Measurements from ENCODE around the gene TMEM94.
"Not testable (repeated sequence)": the region's sequence is repeated elsewhere in the genome, so short reads cannot be mapped to it uniquely, and the experiment has no call there.

The TMEM94 gene

GRCh38 chr17:75476271-75476671 lies 19.8 kb downstream of the TMEM94 start:
- peak in 47 of 56 donors; percentile 14 to 85 (median 59) for DNase-seq

GRCh38 chr17:75476752-75477489 lies 20.5 kb downstream of the TMEM94 start:
- peak in 1 of 56 donors; percentile 43 for DNase-seq

- DNase-seq, result not testable (repeated sequence)
These were observed 21.0 kb downstream of the TMEM94 start for GRCh38 chr17:75477490-75477862.

GRCh38 chr17:75478508-75478907 lies 22.1 kb downstream of the TMEM94 start:
- no peak for DNase-seq

- DNase-seq, result no peak
These were observed 23.8 kb downstream of the TMEM94 start for GRCh38 chr17:75480281-75480680.

GRCh38 chr17:75481194-75482068 lies 25.0 kb downstream of the TMEM94 start:
- DNase-seq, result no peak

GRCh38 chr17:75482098-75482942 lies 25.9 kb downstream of the TMEM94 start:
- DNase-seq, result no peak

- no peak for DNase-seq
These were observed 29.3 kb downstream of the TMEM94 start for GRCh38 chr17:75485688-75486087.

- DNase-seq, result no peak
These were observed 29.7 kb downstream of the TMEM94 start for GRCh38 chr17:75486151-75486550.

GRCh38 chr17:75486951-75487350 lies 30.5 kb downstream of the TMEM94 start:
- DNase-seq, result no peak

GRCh38 chr17:75487351-75488070 lies 31.1 kb downstream of the TMEM94 start:
- peak in 6 of 56 donors; percentile 17 to 48 (median 39) for DNase-seq

GRCh38 chr17:75488693-75489510 lies 32.5 kb downstream of the TMEM94 start:
- DNase-seq, result peak in 2 of 56 donors; percentile 25 to 38

- no peak for DNase-seq
These were observed 33.1 kb downstream of the TMEM94 start for GRCh38 chr17:75489511-75489955.

- no peak for DNase-seq
These were observed 33.8 kb downstream of the TMEM94 start for GRCh38 chr17:75490173-75490743.

- DNase-seq, result no peak
These were observed 34.7 kb downstream of the TMEM94 start for GRCh38 chr17:75490953-75491649.

- DNase-seq, result no peak
These were observed 35.2 kb downstream of the TMEM94 start for GRCh38 chr17:75491680-75492079.

- DNase-seq, result no peak
These were observed 36.2 kb downstream of the TMEM94 start for GRCh38 chr17:75492555-75493168.

GRCh38 chr17:75493476-75494129 lies 37.2 kb downstream of the TMEM94 start:
- DNase-seq, result no peak

Measured in amygdala (tissue), 56 donors.